IMR-90 (cell line): ENCODE results near the gene PTPRN2. TPM values are rescaled to one million over a fixed set of nuclear protein-coding genes. Genes with fewer than 3 reads are reported as not detected.

Source experiments
- ATAC-seq: fragments of 200-7000 bp; cut with Tn5 transposase; 2 replicates; pipeline ENCODE4 v1.9.1; 2020; ENCODE audit warnings: low read depth, mild to moderate bottlenecking, moderate library complexity
- BruUV-seq: library from RNA; stranded (reverse); fragments of 400-500 nt; replicated peaks from 2 replicates; lab custom pipeline; 2021; lab: Mats Ljungman, UMichigan
- CTCF ChIA-PET: fragments of 300-600 bp; formaldehyde crosslinking; extraction: SDS; loops from one replicate; lab custom pipeline; 2021; ENCODE audit warnings: antibody characterized with exemption; lab: Yijun Ruan, JAX
- POLR2A ChIA-PET: fragments of 300-600 bp; sonication (Branson Sonifier 250); formaldehyde crosslinking; loops from one replicate; lab custom pipeline; 2022; ENCODE audit warnings: antibody characterized with exemption; ENCODE audit not compliant: unreplicated experiment; lab: Charles Lee
- DNase-seq: peaks from one replicate; pipeline ENCODE4 v3.0.0; 2013
- H2AFZ ChIP-seq: replicated peaks from 2 replicates; pipeline ENCODE3; 2013; ENCODE audit warnings: low read length, mild to moderate bottlenecking; ENCODE audit not compliant: poor library complexity
- H2AK5ac ChIP-seq: 2 replicates; pipeline ENCODE4 v1.6.1; 2013; ENCODE audit warnings: low read depth, low read length, inconsistent platforms
- H2AK9ac ChIP-seq: replicated peaks from 2 replicates; pipeline ENCODE3; 2013; ENCODE audit warnings: mild to moderate bottlenecking, low read depth, low read length, moderate library complexity; ENCODE audit not compliant: poor library complexity
- H2BK120ac ChIP-seq: 2 replicates; pipeline ENCODE4 v1.6.1; 2013; ENCODE audit warnings: low read depth, low read length, inconsistent platforms
- H2BK15ac ChIP-seq: 3 replicates; pipeline ENCODE4 v1.6.1; 2013; ENCODE audit warnings: low read depth, low read length, inconsistent platforms
- H2BK20ac ChIP-seq: 2 replicates; pipeline ENCODE4 v1.6.1; 2013; ENCODE audit warnings: low read depth, mild to moderate bottlenecking, inconsistent platforms, low read length, moderate library complexity
- H2BK5ac ChIP-seq: 2 replicates; pipeline ENCODE4 v1.6.1; 2013; ENCODE audit warnings: mild to moderate bottlenecking, low read depth, low read length, inconsistent platforms; ENCODE audit not compliant: poor library complexity, severe bottlenecking
- H3K14ac ChIP-seq: replicated peaks from 2 replicates; pipeline ENCODE4 v1.6.1; 2013; ENCODE audit warnings: low read depth, low read length, inconsistent platforms
- H3K18ac ChIP-seq: 2 replicates; pipeline ENCODE4 v1.6.1; 2013; ENCODE audit warnings: low read depth, low read length, control low read depth
- H3K23ac ChIP-seq: 2 replicates; pipeline ENCODE4 v1.6.1; 2013; ENCODE audit warnings: low read depth, low read length, inconsistent platforms
- H3K27ac ChIP-seq: 2 replicates; pipeline ENCODE4 v1.5.1; 2013; ENCODE audit warnings: mild to moderate bottlenecking, control low read depth, low read length; ENCODE audit not compliant: insufficient read depth
- H3K27me3 ChIP-seq: 2 replicates; pipeline ENCODE4 v1.6.1; 2013; ENCODE audit warnings: low read length; ENCODE audit not compliant: control insufficient read depth, insufficient read depth
- H3K36me3 ChIP-seq: 2 replicates; pipeline ENCODE4 v1.6.1; 2013; ENCODE audit warnings: low read length, mixed read lengths; ENCODE audit not compliant: control insufficient read depth, insufficient read depth
- H3K4ac ChIP-seq: 2 replicates; pipeline ENCODE4 v1.6.1; 2013; ENCODE audit warnings: low read depth, low read length, inconsistent platforms
- H3K4me1 ChIP-seq: 2 replicates; pipeline ENCODE4 v1.6.1; 2013; ENCODE audit warnings: low read length, mixed read lengths; ENCODE audit not compliant: control insufficient read depth, insufficient read depth
- H3K4me2 ChIP-seq: 2 replicates; pipeline ENCODE4 v1.6.1; 2013; ENCODE audit warnings: low read depth, mild to moderate bottlenecking, control low read depth, low read length, moderate library complexity
- H3K4me3 ChIP-seq: 2 replicates; pipeline ENCODE4 v1.5.1; 2013; ENCODE audit warnings: low read depth, mild to moderate bottlenecking, control low read depth, low read length, moderate library complexity; ENCODE audit not compliant: insufficient read depth
- H3K56ac ChIP-seq: 2 replicates; pipeline ENCODE4 v1.6.1; 2013; ENCODE audit warnings: low read length, inconsistent platforms; ENCODE audit not compliant: insufficient read depth; ENCODE audit errors: extremely low read depth
- H3K79me1 ChIP-seq, 2 experiments: 2 replicates each; pipeline ENCODE4 v1.6.1; 2013; ENCODE audit warnings: low read length in 2 of 2, inconsistent platforms in 1 of 2, low read depth in 1 of 2
- H3K9ac ChIP-seq: 2 replicates; pipeline ENCODE4 v1.6.1; 2013; ENCODE audit warnings: low read depth, low read length, control low read depth
- H3K9me1 ChIP-seq: 2 replicates; pipeline ENCODE4 v1.6.1; 2013; ENCODE audit warnings: low read length, inconsistent platforms; ENCODE audit not compliant: insufficient read depth
- H3K9me3 ChIP-seq: 2 replicates; pipeline ENCODE4 v1.6.1; 2013; ENCODE audit warnings: low read length; ENCODE audit not compliant: control insufficient read depth, insufficient read depth
- H4K20me1 ChIP-seq: 2 replicates; pipeline ENCODE4 v1.6.1; 2013; ENCODE audit warnings: low read length, inconsistent platforms; ENCODE audit not compliant: insufficient read depth
- H4K5ac ChIP-seq: 2 replicates; pipeline ENCODE4 v1.6.1; 2013; ENCODE audit warnings: mild to moderate bottlenecking, low read depth, low read length, control low read depth
- H4K8ac ChIP-seq, 2 experiments: 2 replicates each; pipeline ENCODE4 v1.6.1; 2013; ENCODE audit warnings: low read depth in 2 of 2, low read length in 2 of 2, control low read depth in 1 of 2, inconsistent platforms in 1 of 2
- H4K91ac ChIP-seq: 2 replicates; pipeline ENCODE4 v1.6.1; 2013; ENCODE audit warnings: low read depth, low read length, inconsistent platforms; ENCODE audit not compliant: insufficient read depth
- BHLHE40 ChIP-seq: fragments of 150-350 bp; IDR thresholded peaks from 2 replicates; pipeline ENCODE4 v1.6.1; 2016; ENCODE audit warnings: mild to moderate bottlenecking, low read depth, low read length
- CEBPB ChIP-seq: IDR thresholded peaks from 2 replicates; pipeline ENCODE4 v1.6.1; 2012; ENCODE audit warnings: low read depth, low read length, improper control_type of control experiment
- CHD1 ChIP-seq: IDR thresholded peaks from 2 replicates; pipeline ENCODE4 v1.6.1; 2012; ENCODE audit warnings: low read depth, low read length, improper control_type of control experiment
- CTCF ChIP-seq: conservative IDR thresholded peaks from 2 replicates; pipeline ENCODE4 v1.5.1; 2012; ENCODE audit warnings: mild to moderate bottlenecking, low read depth, low read length, improper control_type of control experiment
- ELK1 ChIP-seq: fragments of 150-350 bp; IDR thresholded peaks from 2 replicates; pipeline ENCODE4 v1.6.1; 2016; ENCODE audit warnings: low read depth, mild to moderate bottlenecking, low read length, moderate library complexity, borderline replicate concordance
- FOS ChIP-seq: fragments of 150-350 bp; IDR thresholded peaks from 2 replicates; pipeline ENCODE4 v1.6.1; 2016; ENCODE audit warnings: low read depth, low read length
- MAFK ChIP-seq: IDR thresholded peaks from 2 replicates; pipeline ENCODE4 v1.6.1; 2012; ENCODE audit warnings: low read depth, low read length, improper control_type of control experiment
- MXI1 ChIP-seq: IDR thresholded peaks from 2 replicates; pipeline ENCODE4 v1.6.1; 2012; ENCODE audit warnings: low read depth, mild to moderate bottlenecking, low read length, moderate library complexity, borderline replicate concordance
- NFE2L2 ChIP-seq: fragments of 150-350 bp; IDR thresholded peaks from 2 replicates; pipeline ENCODE4 v1.6.1; 2016; ENCODE audit warnings: low read depth, mild to moderate bottlenecking, low read length
- POLR2A ChIP-seq: IDR thresholded peaks from 2 replicates; pipeline ENCODE4 v1.6.1; 2012; ENCODE audit warnings: mild to moderate bottlenecking, low read depth, low read length
- RAD21 ChIP-seq: IDR thresholded peaks from 2 replicates; pipeline ENCODE4 v1.6.1; 2012; ENCODE audit warnings: low read length, improper control_type of control experiment
- RCOR1 ChIP-seq: IDR thresholded peaks from 2 replicates; pipeline ENCODE4 v1.6.1; 2012; ENCODE audit warnings: mild to moderate bottlenecking, low read length, improper control_type of control experiment; ENCODE audit not compliant: insufficient replicate concordance
- SMC3 ChIP-seq: fragments of 150-350 bp; IDR thresholded peaks from 2 replicates; pipeline ENCODE4 v1.6.1; 2016; ENCODE audit warnings: low read depth, mild to moderate bottlenecking, antibody characterized with exemption, low read length, moderate library complexity
- USF2 ChIP-seq: fragments of 150-350 bp; IDR thresholded peaks from 2 replicates; pipeline ENCODE4 v1.6.1; 2017; ENCODE audit warnings: mild to moderate bottlenecking, antibody characterized with exemption, low read length, low read depth
- WGBS, 2 experiments: methylation state at CpG; one replicate each; pipeline versions ENCODE4 v1.1.5 to v1.1.7; 2013; ENCODE audit warnings: missing lambda C conversion rate in 2 of 2; ENCODE audit not compliant: insufficient read length in 1 of 2; ENCODE audit errors: extremely low coverage in 2 of 2; 5-methylcytosine and 5-hydroxymethylcytosine counted together
- dilution Hi-C: fragments of 300-500 bp; cut with HindIII; formaldehyde crosslinking; loops from one replicate; pipeline ENCODE4 v1.14.3; 2018; ENCODE audit warnings: low sequenced_read_pairs; ENCODE audit not compliant: unreplicated experiment
- in situ Hi-C: fragments of 300-500 bp; cut with MboI; formaldehyde crosslinking; loops from 3 replicates; pipeline ENCODE4 v1.14.3; 2019; ENCODE audit warnings: low sequenced_read_pairs, inconsistent platforms, mixed read lengths
- intact Hi-C: fragments of 100-400 bp; cut with micrococcal nuclease; formaldehyde crosslinking; loops from 2 replicates; pipeline ENCODE4 v1.10.0; 2022
- polyA plus RNA-seq, 3 experiments: library from polyadenylated mRNA; depleted of rRNA; stranded (reverse); fragments of >200 nt; gene quantifications; 2 replicates each; pipeline ENCODE4 v1.2.3, GENCODE V29; 2012; ENCODE audit warnings: low replicate concordance in 1 of 3
- total RNA-seq: library from RNA; depleted of rRNA; stranded (reverse); fragments of >200 nt; gene quantifications from 2 replicates; pipeline ENCODE4 v1.2.3, GENCODE V29; 2012

Gene PTPRN2
- total and polyA plus RNA-seq, 2 of the 4 experiments (the other 2 are of a cell fraction) = 0.03 TPM; not detected in 1

GRCh38 chr7:158273138-158273651, 314.4 kb downstream of the PTPRN2 start:
- no peaks in the 10 kb centered on the region for H4K20me1 ChIP-seq
- H2BK120ac ChIP-seq = no peak overlapping the region
- ChIA-PET POLR2A (no interaction called here), CTCF (no interaction called here)
- H2BK20ac ChIP-seq = no peak overlapping the region
- in situ Hi-C loops = no loop called here
- H3K14ac ChIP-seq = no peak overlapping the region
- H3K4me2 ChIP-seq = no peak overlapping the region
- no peak overlapping the region for H2AK5ac ChIP-seq
- no peak overlapping the region for H2AFZ ChIP-seq
- H3K27ac ChIP-seq = no peak overlapping the region
- H3K4me3 ChIP-seq = no peak overlapping the region
- no TSS peak for BruUV-seq
- no peaks in the 10 kb centered on the region for H3K4me1 ChIP-seq
- H4K91ac ChIP-seq = no peak overlapping the region
- H3K23ac ChIP-seq = no peak overlapping the region
- TF ChIP-seq CTCF (no peak), NFE2L2 (no peak), MXI1 (no peak), POLR2A (no peak), SMC3 (no peak), CHD1 (no peak), USF2 (no peak), BHLHE40 (no peak), ELK1 (no peak), RAD21 (no peak), CEBPB (no peak), MAFK (no peak), FOS (no peak), RCOR1 (no peak)
- ATAC-seq (no peak), DNase-seq (no peak)
- H2BK5ac ChIP-seq = no peak overlapping the region
- no peaks in the 10 kb centered on the region for H3K27me3 ChIP-seq
- no peak overlapping the region for H3K56ac ChIP-seq
- no peak overlapping the region for H3K4ac ChIP-seq
- no peaks in the 10 kb centered on the region for H3K9me1 ChIP-seq
- dilution Hi-C loops = no loop called here
- H3K9me3 ChIP-seq = peaks cover 54% of the 10 kb centered on the region
- H4K5ac ChIP-seq = no peak overlapping the region
- no peak overlapping the region for H3K18ac ChIP-seq
- no peaks in the 10 kb centered on the region for H3K79me1 ChIP-seq
- no peak overlapping the region for H2AK9ac ChIP-seq
- 91% methylated on average over 19 of the region's 31 CpGs; no CpG with 5 or more reads in 1 of the 2 experiments for WGBS, 2 experiments
- intact Hi-C loops = no loop called here
- H4K8ac ChIP-seq = no peak overlapping the region
- H3K36me3 ChIP-seq = no peaks in the 10 kb centered on the region
- no peak overlapping the region for H2BK15ac ChIP-seq
- H3K9ac ChIP-seq = no peak overlapping the region
